Activated CD4-positive, alpha-beta T cell treated with anti-CD3 and anti-CD28 coated beads, Interleukin-2, amount 10 ng/mL, durations not matched to agents 24 days and 14 days (primary cell): ENCODE results near the gene EED. TPM values are rescaled to one million over a fixed set of nuclear protein-coding genes. Genes with fewer than 3 reads are reported as not detected.
A peak's percentile ranks its signal among the peaks of the same experiment; 100 is the strongest.

Experiments
- DNase-seq: peaks from one replicate; pipeline ENCODE4 v3.0.0; 2022
- H3K27ac Mint-ChIP-seq: one replicate; pipeline ENCODE4 v1.8.0; 2022; ENCODE audit warnings: mild to moderate bottlenecking, mixed read lengths
- H3K27me3 Mint-ChIP-seq: one replicate; pipeline ENCODE4 v1.8.0; 2022; ENCODE audit warnings: mixed read lengths
- H3K36me3 Mint-ChIP-seq: one replicate; pipeline ENCODE4 v1.8.0; 2022; ENCODE audit warnings: low read depth, mild to moderate bottlenecking, mixed read lengths
- H3K4me1 Mint-ChIP-seq: one replicate; pipeline ENCODE4 v1.8.0; 2021; ENCODE audit warnings: mixed read lengths
- H3K4me3 Mint-ChIP-seq: one replicate; pipeline ENCODE4 v1.8.0; 2022; ENCODE audit warnings: mild to moderate bottlenecking, moderate library complexity, mixed read lengths
- H3K9me3 Mint-ChIP-seq: one replicate; pipeline ENCODE4 v1.8.0; 2021; ENCODE audit warnings: mixed read lengths
- intact Hi-C: fragments of 100-400 bp; cut with micrococcal nuclease; formaldehyde crosslinking; loops from one replicate; pipeline ENCODE4 v1.15.1; 2023
- total RNA-seq: library from RNA; stranded (reverse); gene quantifications from 2 replicates; pipeline ENCODE4 v1.2.3, GENCODE V29; 2022

The EED gene, protein sequence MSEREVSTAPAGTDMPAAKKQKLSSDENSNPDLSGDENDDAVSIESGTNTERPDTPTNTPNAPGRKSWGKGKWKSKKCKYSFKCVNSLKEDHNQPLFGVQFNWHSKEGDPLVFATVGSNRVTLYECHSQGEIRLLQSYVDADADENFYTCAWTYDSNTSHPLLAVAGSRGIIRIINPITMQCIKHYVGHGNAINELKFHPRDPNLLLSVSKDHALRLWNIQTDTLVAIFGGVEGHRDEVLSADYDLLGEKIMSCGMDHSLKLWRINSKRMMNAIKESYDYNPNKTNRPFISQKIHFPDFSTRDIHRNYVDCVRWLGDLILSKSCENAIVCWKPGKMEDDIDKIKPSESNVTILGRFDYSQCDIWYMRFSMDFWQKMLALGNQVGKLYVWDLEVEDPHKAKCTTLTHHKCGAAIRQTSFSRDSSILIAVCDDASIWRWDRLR
- total RNA-seq = 269 TPM in 2 replicates

DNA sequence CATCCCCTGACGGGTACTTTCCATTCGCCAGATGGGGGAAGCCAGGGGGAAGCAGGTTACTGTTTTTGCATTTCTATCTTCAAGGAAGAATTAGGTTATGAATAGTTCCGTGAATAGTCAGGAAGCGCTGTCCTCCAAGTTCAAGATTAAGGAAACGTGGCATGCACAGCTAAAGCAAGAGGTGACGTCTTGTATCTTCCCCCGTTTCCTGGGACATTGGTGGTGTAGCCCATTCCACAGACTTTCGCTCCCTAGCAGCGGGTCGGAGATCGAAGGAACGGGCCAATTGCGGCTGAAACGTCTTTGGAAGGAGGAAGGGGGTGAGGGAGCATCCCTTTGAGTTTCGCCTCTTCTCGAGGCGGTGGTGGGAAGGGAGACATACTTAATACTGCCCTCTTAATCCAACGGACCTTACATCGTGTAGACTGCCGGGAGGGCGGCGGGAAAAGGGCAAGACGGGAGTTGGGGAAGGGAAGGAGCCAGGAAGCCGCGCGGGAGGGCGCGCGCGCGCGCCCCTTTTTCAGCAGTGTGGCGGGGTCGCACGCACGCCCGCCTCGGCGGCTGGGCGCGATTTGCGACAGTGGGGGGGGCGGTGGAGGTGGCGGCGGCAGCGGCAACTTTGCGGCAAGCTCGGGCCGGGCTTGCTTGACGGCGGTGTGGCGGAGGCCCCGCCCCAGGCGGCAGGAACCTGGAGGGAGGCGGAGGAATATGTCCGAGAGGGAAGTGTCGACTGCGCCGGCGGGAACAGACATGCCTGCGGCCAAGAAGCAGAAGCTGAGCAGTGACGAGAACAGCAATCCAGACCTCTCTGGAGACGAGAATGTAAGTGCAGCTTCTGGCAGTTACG, at the start of gene EED:
TSS of gene EED (plus strand) at position 232 of the 847 bp plus-strand sequence. CDS start at position 709, 477 bp downstream.
- Mint-ChIP-seq H3K27me3 (no peaks in the 10 kb centered on the region), H3K27ac (no peak within 1 kb of the TSS), H3K36me3 (peaks cover 23% of the 10 kb centered on the region), H3K4me3 (no peak within 1 kb of the TSS), H3K9me3 (no peaks in the 10 kb centered on the region), H3K4me1 (peaks cover 34% of the 10 kb centered on the region)
- DNase-seq = peak; percentile 98
- intact Hi-C loops = loop anchor here (1.0 to 5.0 kb wide), 14 partner anchors 12 to 616 kb away; partner anchors contain the start of genes CREBZF, HIKESHI, PICALM and TMEM126B

DNA sequence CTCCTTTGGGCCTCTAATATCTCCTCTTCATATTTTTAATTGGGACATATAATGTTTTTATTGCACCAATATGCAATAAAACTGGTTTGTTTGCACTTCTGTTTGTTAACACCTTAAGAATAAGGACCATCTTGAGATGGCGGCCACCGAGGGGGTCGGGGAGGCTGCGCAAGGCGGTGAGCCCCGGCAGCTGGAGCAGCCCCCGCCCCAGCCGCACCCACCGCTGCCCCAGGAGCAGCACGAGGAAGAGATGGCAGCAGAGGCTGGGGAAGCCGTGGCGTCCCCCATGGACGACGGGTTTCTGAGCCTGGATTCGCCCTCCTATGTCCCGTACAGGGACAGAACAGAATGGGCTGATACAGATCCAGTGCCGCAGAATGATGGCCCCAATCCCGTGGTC, 49.6 kb upstream of the EED start:
- Mint-ChIP-seq H3K27ac (no peak overlapping the region), H3K9me3 (peaks cover 6% of the 10 kb centered on the region), H3K27me3 (no peaks in the 10 kb centered on the region), H3K4me3 (no peak overlapping the region), H3K36me3 (peaks cover 3% of the 10 kb centered on the region), H3K4me1 (peaks cover 36% of the 10 kb centered on the region)
- intact Hi-C loops = loop anchor here (5.0 kb wide), 1 partner anchor 338 kb away; the partner anchor contains the start of gene CCDC83
- no peak for DNase-seq

DNA sequence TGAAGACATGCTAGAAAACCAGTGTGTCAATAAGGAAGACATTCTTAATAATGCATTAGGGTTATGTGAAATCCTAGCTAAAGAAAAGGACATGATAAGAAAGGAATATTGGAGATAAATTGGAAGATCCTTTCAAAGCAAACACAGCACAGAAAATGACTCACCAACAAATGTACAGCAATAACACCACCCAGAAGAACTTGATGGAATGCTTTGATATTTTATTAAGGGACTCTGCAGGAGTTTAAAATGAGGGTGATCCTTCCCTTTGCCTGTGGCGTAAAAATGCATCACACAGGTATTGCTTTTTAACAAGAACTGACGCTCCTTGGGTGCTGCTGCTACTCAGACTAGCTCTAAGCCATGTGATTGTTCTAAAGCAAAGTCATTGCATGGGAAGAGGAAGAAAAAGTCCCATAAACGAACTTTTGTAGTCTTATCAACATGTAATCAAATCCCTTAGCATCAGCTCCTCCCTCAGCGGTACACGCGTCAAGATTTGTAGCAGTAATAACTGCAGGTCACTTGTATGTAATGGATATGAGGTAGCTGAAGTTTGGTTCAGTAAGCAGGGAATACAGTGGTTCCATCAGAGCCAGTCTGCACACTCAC, 48.4 kb upstream of the EED start:
- Mint-ChIP-seq H3K27ac (no peak overlapping the region), H3K4me1 (peaks cover 36% of the 10 kb centered on the region), H3K4me3 (no peak overlapping the region), H3K36me3 (peaks cover 3% of the 10 kb centered on the region), H3K9me3 (peaks cover 3% of the 10 kb centered on the region), H3K27me3 (no peaks in the 10 kb centered on the region)
- intact Hi-C loops = no loop called here
- no peak for DNase-seq

DNA sequence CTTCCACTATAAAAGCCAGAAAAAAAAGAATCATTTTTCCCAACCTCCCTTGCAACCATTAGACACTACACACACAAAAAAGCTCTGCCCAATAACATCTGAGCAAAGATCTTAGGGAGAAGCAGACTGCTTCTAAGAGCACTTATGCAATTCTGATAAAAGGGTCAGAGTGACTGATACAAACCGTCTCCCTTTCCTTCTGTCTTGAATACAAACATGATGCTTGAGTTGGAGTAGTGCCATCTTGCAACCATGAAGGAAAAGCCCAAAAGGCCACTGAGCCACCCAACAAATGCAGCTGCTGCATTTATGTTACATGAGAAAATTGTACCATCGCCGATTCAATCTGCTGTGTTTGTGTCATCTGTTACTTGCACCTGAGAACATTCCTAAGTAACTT, 47.6 kb upstream of the EED start:
- no peak for DNase-seq

DNA sequence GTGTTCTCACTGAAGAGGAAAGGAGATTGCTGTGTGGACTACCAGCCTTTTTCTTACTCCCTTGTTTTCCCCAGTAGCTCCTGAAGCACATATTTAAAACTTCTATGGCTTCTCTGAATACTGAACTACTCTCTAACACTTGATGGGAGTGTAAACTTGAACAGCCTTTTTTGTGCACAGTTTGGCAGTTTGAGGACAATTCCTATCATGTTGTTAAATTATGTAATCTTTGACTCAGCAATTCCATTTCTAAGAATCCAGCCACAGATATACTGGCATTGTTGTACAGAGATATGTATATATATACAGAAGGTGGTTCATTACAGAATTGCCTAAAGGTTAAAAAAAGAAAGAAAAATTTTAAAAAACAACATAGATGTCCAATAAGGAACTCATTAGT, 47.1 kb upstream of the EED start:
- Mint-ChIP-seq H3K27ac (no peak overlapping the region), H3K36me3 (peaks cover 2% of the 10 kb centered on the region), H3K4me3 (no peak overlapping the region), H3K9me3 (peaks cover 3% of the 10 kb centered on the region), H3K4me1 (peaks cover 32% of the 10 kb centered on the region), H3K27me3 (no peaks in the 10 kb centered on the region)
- intact Hi-C loops = no loop called here
- DNase-seq = no peak

More for the DNA sequence above, 47.6 kb upstream of the EED start:
- Mint-ChIP-seq H3K36me3 (peaks cover 3% of the 10 kb centered on the region), H3K9me3 (peaks cover 3% of the 10 kb centered on the region), H3K27me3 (no peaks in the 10 kb centered on the region), H3K4me3 (no peak overlapping the region), H3K4me1 (peaks cover 33% of the 10 kb centered on the region), H3K27ac (no peak overlapping the region)
- intact Hi-C loops = no loop called here

DNA sequence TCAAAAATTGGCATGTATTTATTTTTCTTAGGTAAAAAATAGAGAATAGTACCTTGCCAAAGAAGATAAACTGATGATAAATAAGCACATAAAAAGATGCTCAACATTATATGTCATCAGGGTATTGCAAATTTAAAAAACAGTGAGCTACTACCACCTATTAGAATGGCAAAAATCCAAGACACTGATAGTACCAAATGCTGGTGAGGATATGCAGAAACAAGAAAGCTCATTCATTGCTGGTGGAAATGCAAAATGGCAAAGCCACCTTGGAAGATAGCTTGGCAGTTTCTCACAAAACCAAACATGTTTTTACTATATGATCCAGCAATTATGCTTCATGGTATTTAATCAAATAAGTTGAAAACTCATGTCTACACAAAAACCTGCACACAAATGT, 46.4 kb upstream of the EED start:
- peaks cover 25% of the 10 kb centered on the region for H3K4me1 Mint-ChIP-seq
- DNase-seq = no peak
- no peak overlapping the region for H3K27ac Mint-ChIP-seq
- no peaks in the 10 kb centered on the region for H3K27me3 Mint-ChIP-seq
- H3K36me3 Mint-ChIP-seq = no peaks in the 10 kb centered on the region
- H3K9me3 Mint-ChIP-seq = no peaks in the 10 kb centered on the region
- intact Hi-C loops = no loop called here
- no peak overlapping the region for H3K4me3 Mint-ChIP-seq

DNA sequence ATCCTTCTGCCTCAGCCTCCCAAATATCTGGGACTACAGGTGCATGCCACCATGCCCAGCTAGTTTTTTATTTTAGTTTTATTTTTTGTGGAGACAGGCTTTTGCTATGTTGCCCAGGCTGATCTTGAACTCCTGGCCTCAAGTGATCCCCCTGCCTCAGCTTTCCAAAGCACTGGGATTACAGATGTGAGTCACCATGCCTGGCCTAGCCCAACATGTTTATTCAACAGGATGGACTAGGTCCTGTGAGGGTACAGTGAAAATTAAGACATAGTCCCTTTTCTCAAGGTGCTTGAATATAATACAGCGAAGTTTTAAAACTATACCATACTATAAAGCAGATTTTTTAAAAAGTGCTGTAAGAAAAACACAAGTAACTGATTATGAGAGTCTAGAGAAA, 45.2 kb upstream of the EED start:
- peaks cover 21% of the 10 kb centered on the region for H3K4me1 Mint-ChIP-seq
- DNase-seq = no peak
- H3K27me3 Mint-ChIP-seq = no peaks in the 10 kb centered on the region
- H3K9me3 Mint-ChIP-seq = no peaks in the 10 kb centered on the region
- H3K4me3 Mint-ChIP-seq = no peak overlapping the region
- no peaks in the 10 kb centered on the region for H3K36me3 Mint-ChIP-seq
- no peak overlapping the region for H3K27ac Mint-ChIP-seq
- intact Hi-C loops = no loop called here

DNA sequence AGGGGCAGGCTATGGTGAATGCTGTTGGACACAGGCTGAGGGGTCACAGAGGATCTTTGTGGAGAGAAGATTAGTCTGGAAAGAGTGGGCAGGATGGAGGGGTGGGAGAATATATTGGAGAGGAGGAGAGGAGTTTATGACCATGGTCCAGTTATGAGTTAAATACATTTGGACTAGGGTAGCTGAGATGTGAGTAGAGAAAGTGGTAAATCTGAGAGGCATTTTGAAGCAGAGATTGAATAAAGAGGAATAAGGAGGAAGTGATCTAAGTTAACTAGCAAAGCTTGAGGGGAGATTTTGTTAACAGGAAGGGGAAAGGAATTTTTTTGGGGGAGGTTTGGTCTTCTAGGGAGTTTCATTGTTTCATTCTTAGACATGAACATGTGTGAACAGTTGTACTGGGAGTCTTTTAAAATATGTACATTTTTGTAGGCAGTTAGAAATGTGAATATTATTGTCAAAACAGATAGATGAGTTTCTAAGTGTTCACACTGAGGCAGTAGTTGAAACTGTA, 43.1 kb upstream of the EED start:
- intact Hi-C loops = loop anchor here (1.0 to 5.0 kb wide), 2 partner anchors 27 to 601 kb away; partner anchors contain the start of gene PRSS23
- H3K27ac Mint-ChIP-seq = no peak overlapping the region

DNA sequence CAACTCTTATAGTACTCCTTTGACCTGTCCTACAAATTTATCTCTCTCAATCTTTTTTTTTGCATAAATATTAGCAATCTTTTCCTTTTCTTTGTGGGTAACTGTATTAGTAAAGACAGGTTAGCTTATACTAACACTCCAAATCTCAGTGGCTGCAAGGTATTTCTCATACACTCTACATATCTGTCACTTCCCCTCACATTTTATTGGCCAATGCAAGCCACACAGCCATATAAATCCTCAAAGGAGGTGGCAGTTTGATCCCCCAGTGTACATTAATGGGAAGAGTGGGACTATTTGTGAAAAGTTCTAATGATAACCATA, 42.6 kb upstream of the EED start:
- H3K4me1 Mint-ChIP-seq = peaks cover 14% of the 10 kb centered on the region
- H3K4me3 Mint-ChIP-seq = no peak overlapping the region
- H3K27me3 Mint-ChIP-seq = no peaks in the 10 kb centered on the region
- no peaks in the 10 kb centered on the region for H3K9me3 Mint-ChIP-seq
- no peaks in the 10 kb centered on the region for H3K36me3 Mint-ChIP-seq
- no peak overlapping the region for H3K27ac Mint-ChIP-seq
- peak; percentile 70 for DNase-seq
- intact Hi-C loops = loop anchor here (1.0 to 5.0 kb wide), 8 partner anchors 9 to 600 kb away; partner anchors contain the start of gene PRSS23

More for the DNA sequence above, 43.1 kb upstream of the EED start:
- DNase-seq = no peak
- no peak overlapping the region for H3K4me3 Mint-ChIP-seq
- H3K9me3 Mint-ChIP-seq = no peaks in the 10 kb centered on the region
- H3K27me3 Mint-ChIP-seq = no peaks in the 10 kb centered on the region
- H3K36me3 Mint-ChIP-seq = no peaks in the 10 kb centered on the region
- peaks cover 18% of the 10 kb centered on the region for H3K4me1 Mint-ChIP-seq

DNA sequence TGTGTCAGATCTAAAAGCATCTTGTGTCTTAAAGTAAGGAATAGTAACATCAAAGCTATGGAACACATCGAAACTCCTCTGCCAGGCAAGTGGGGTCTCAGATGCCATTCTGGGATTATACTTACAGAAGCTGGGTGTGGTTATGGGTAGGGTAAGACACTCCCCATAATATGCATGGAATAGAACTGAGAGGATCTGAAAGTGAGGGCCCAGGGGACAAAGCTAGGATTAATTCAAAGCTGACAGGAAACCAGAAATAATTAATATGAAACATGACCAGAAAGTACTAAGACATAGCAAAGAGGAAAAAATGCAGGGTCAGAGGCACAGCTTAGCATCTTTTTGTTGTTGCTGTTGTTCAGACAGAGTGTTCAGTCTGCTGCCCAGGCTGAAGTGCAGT, 40.2 kb upstream of the EED start:
- Mint-ChIP-seq H3K27ac (no peak overlapping the region), H3K4me3 (no peak overlapping the region), H3K9me3 (no peaks in the 10 kb centered on the region), H3K27me3 (no peaks in the 10 kb centered on the region), H3K36me3 (no peaks in the 10 kb centered on the region), H3K4me1 (peaks cover 13% of the 10 kb centered on the region)
- intact Hi-C loops = loop anchor here (5.0 kb wide), 1 partner anchor 598 kb away; the partner anchor contains the start of gene PRSS23
- no peak for DNase-seq

DNA sequence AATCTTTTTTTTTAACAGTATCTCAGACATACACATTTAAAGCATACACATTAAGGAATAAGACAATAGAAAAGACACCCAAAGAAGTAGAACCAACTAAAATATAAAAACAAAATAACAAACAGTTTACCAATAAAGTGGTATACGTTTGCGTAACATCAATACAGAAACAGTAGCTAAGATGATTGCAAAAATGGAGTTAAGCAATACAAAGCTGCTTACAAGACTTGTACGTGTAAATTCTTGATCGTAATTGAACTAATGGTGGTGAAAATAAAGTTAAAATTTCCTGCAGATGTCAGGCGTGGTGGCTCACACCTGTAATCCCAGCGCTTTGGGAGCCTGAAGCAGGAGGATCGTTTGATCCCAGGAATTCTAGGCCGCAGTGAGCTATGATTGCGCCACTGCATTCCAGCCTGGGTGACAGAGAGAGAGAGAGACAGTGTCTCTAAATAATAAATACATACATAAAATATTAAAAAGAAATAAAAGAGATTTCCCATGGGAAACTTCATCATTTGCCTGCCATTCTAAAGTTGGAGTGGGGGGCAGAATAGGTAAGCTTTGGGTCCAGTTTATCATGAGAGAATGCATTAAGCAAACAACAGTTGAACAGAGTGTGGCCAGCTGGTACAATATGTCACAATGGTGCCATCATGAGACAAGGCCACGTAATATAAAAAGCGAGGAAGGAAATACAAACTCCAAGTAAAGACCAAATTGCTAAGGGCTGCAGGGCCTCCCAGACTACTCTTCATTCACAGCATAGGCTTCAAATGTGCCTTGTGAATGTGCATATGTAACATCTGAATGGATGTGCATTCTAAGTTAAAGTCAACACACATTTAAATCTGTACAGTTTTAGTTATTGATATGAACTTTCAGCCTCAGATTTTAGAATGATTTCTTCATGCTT, 38.9 kb upstream of the EED start:
- intact Hi-C loops = no loop called here
- Mint-ChIP-seq H3K4me1 (peaks cover 20% of the 10 kb centered on the region), H3K27ac (no peak overlapping the region), H3K27me3 (no peaks in the 10 kb centered on the region), H3K9me3 (no peaks in the 10 kb centered on the region), H3K4me3 (no peak overlapping the region), H3K36me3 (no peaks in the 10 kb centered on the region)
- DNase-seq = no peak

DNA sequence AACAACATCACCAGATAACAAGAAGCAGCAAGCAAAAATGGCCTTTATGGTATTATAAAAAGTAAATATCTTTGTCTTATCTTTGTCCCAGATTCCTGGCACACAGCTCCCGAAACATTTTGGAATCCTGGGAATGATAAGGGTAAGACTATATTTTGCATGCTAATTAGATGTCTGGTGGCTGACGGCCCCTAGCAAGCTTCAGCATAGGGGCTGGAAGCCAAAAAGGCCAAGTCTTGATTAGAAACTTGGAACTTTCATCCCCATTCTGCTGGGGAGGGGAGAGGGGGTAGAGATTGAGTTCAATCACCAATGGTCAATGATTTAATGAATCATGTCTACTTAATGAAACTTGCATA, 38.2 kb upstream of the EED start:
- H3K9me3 Mint-ChIP-seq = no peaks in the 10 kb centered on the region
- H3K27ac Mint-ChIP-seq = no peak overlapping the region
- DNase-seq = no peak
- no peaks in the 10 kb centered on the region for H3K27me3 Mint-ChIP-seq
- H3K4me3 Mint-ChIP-seq = no peak overlapping the region
- H3K36me3 Mint-ChIP-seq = no peaks in the 10 kb centered on the region
- peaks cover 24% of the 10 kb centered on the region for H3K4me1 Mint-ChIP-seq
- intact Hi-C loops = no loop called here

DNA sequence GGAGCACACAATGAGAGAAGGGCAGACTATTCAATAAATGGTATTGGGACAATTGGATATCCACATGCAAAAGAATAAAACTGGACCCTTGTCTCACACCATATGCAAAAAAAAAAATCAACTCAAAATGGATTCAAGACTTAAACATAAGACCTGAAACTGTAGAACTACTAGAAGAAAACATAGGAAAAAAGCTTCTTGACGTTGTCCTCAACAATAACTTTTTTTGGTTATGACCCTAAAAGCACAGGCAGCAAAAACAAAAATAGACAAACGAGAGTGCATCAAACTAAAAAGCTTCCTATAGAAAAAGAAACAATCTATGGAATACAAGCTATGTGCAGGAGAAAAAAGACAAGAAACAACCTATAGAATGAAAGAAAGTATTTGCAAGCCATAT, 37.1 kb upstream of the EED start:
- intact Hi-C loops = no loop called here
- no peak overlapping the region for H3K27ac Mint-ChIP-seq

More for the DNA sequence above, 37.1 kb upstream of the EED start:
- no peaks in the 10 kb centered on the region for H3K27me3 Mint-ChIP-seq
- no peaks in the 10 kb centered on the region for H3K9me3 Mint-ChIP-seq
- no peaks in the 10 kb centered on the region for H3K36me3 Mint-ChIP-seq
- DNase-seq = no peak
- peaks cover 31% of the 10 kb centered on the region for H3K4me1 Mint-ChIP-seq
- no peak overlapping the region for H3K4me3 Mint-ChIP-seq
